Caki2 (cell line): Measurements from ENCODE around the gene GPR84. TPM values are rescaled to one million over a fixed set of nuclear protein-coding genes. Genes with fewer than 3 reads are reported as not detected.

Experiments
- DNase-seq: peaks from one replicate; pipeline ENCODE4 v3.0.0-alpha.2; 2015; ENCODE audit warnings: low read depth
- in situ Hi-C: cut with HindIII; loops from 2 replicates; pipeline ENCODE4 v1.10.0; 2016; ENCODE audit warnings: low sequenced_read_pairs, low pct_unique_long_range_greater_than_20kb, mixed read lengths
- total RNA-seq: library from RNA; depleted of rRNA; stranded (reverse); fragments of >200 nt; shearing (Covaris generic); gene quantifications from 2 replicates; pipeline ENCODE4 v1.2.3, GENCODE V29; 2014; ENCODE audit warnings: low replicate concordance

Gene GPR84
- total RNA-seq, 1 experiment from 2014 or later = not detected

GRCh38 chr12:54378796-54379397, 14.6 kb upstream of the GPR84 start:
- peak; percentile 74 for DNase-seq
- in situ Hi-C loops = no loop called here

- DNase-seq = no peak
- in situ Hi-C loops = no loop called here
Measured at GRCh38 chr12:54377797-54378515, 13.7 kb upstream of the GPR84 start.

DNA sequence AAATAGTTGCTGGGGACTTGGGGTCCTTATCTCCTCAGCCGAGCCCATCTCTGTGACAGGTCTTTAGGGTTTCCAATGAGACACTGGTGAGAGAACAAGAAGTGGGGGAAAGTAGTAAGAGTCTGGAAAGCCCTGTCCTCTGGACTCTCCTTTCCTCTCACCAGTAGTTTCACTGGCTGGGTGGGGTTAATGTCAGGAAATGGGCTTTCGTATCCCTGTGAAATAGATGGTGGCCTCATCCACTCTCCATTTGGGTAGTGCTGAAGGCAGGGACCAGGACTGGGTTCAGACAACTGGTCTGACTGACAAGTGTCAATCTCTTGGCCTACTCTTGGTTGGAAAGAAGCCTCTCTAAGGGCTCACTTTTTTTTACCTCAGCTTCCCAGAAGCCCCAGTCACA, 12.7 kb upstream of the GPR84 start:
- no peak for DNase-seq
- in situ Hi-C loops = no loop called here

GRCh38 chr12:54376596-54376995, 12.3 kb upstream of the GPR84 start:
- in situ Hi-C loops = no loop called here
- DNase-seq = no peak

DNA sequence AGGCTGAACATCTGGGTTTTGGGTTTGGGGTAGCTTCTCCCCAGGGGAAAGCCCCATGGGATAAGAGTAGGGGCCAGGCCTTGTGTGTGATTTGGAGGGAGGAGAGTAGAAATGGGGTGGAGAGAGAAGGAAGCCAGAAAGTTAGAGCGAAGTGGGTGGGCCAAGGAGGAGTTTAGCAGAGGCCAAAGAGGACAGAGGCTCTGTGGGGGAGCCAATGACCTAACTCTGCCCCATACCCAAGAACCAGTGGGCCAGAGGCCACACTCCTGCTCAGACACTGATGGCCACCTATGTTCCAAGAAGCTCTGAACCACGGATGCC, 10.9 kb upstream of the GPR84 start:
- DNase-seq = no peak
- in situ Hi-C loops = no loop called here

GRCh38 chr12:54374562-54375258, 10.4 kb upstream of the GPR84 start:
- no peak for DNase-seq
- in situ Hi-C loops = no loop called here

- in situ Hi-C loops = no loop called here
- no peak for DNase-seq
Measured at GRCh38 chr12:54373649-54374561, 9.6 kb upstream of the GPR84 start.

GRCh38 chr12:54372113-54372806, 8.0 kb upstream of the GPR84 start:
- in situ Hi-C loops = no loop called here
- DNase-seq = no peak

GRCh38 chr12:54371328-54372112, 7.2 kb upstream of the GPR84 start:
- no peak for DNase-seq
- in situ Hi-C loops = no loop called here

- DNase-seq = peak; percentile 82
- in situ Hi-C loops = no loop called here
Measured at GRCh38 chr12:54370171-54370730, 6.0 kb upstream of the GPR84 start.

- in situ Hi-C loops = no loop called here
- DNase-seq = no peak
Measured at GRCh38 chr12:54369597-54370131, 5.4 kb upstream of the GPR84 start.

GRCh38 chr12:54368709-54369596, 4.7 kb upstream of the GPR84 start:
- peak; percentile 61 for DNase-seq
- in situ Hi-C loops = no loop called here

GRCh38 chr12:54368025-54368708, 3.9 kb upstream of the GPR84 start:
- in situ Hi-C loops = no loop called here
- no peak for DNase-seq

DNA sequence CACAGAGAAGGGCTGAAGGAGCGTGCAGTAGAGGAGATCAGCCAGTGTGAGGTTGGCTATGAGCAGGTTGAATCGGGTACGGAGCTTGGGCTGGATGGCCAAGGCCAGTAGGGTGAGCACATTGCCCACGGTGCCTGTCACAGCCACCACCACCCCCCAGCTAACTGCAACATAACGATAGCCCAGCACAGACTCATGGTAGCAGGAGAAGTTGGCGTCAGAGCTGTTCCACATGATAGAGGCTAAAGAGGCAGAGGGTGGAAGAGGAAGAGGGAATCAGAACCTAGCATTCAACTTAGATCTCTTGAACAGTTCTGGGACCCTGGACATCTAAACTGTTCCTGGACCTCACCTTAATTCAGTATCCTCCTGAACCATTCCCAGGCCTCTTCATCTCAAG, 668 bp downstream of the GPR84 start:
- in situ Hi-C loops = loop anchor here (5.0 kb wide), 1 partner anchor 71 kb away; no protein-coding TSS in a partner anchor
- no peak for DNase-seq

DNA sequence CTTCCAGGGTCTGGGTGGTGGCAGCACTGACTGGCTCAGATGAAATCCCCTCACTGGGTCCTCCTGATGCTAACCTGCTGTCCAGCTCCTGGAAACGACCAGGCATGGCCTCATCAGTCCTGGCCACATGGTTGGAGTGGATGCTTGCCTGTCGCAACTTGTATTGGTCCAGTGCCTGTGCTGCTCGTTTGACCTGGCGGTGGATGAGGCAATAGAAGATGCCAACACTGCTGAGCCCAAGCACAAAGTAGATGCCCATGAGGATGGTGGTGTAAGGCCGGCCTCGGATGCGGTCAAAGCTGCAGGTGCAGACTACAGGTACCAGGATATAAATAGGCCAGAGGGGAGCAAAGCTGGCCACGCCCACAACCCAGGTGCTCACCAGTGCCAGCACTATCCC, 1.2 kb downstream of the GPR84 start:
- in situ Hi-C loops = loop anchor here (5.0 kb wide), 1 partner anchor 71 kb away; no protein-coding TSS in a partner anchor
- no peak for DNase-seq
